Measurements from ENCODE around the gene CCL7. TPM values are rescaled to one million over a fixed set of nuclear protein-coding genes. Genes with fewer than 3 reads are reported as not detected.

CCL7 gene
- total and polyA plus RNA-seq, 8 donors = not detected

- Histone ChIP-seq H3K36me3 (no peaks in the 10 kb centered on the region), H3K27me3 (no peaks in the 10 kb centered on the region), H3K4me1 (peaks cover 0 to 54% (median 12%) of the 10 kb centered on the region in 3 donors), H3K4me3 (no peak overlapping the region), H3K9me3 (no peaks in the 10 kb centered on the region), H3K27ac (peak overlapping the region in 2 of 4 donors; percentile 68 to 75)
- FAIRE-seq (no peak), DNase-seq (no peak), ATAC-seq (no peak)
- 62 to 66% methylated on average over 3 of the region's 3 CpGs for WGBS, 2 donors
- intact Hi-C loops (cut with DNase I) = no loop called here
- TF ChIP-seq CTCF (IDR thresholded peaks at IDR 0.05) = no peak
Measured at GRCh38 chr17:34251186-34251585, 18.8 kb upstream of the CCL7 start.

- H3K9me3 ChIP-seq = no peaks in the 10 kb centered on the region
- peak overlapping the region; percentile 46 to 75 (median 69) for H3K27ac ChIP-seq
- FAIRE-seq = no peak
- H3K4me3 ChIP-seq = no peak overlapping the region
- H3K36me3 ChIP-seq = no peaks in the 10 kb centered on the region
- intact Hi-C loops (cut with DNase I) = no loop called here
- DNase-seq = peak in 1 of 6 donors; percentile 36
- TF ChIP-seq CTCF (IDR thresholded peaks at IDR 0.05) = no peak
- H3K27me3 ChIP-seq = no peaks in the 10 kb centered on the region
- ATAC-seq = peak in 3 of 4 donors; percentile 15 to 34 (median 24)
- H3K4me1 ChIP-seq = peaks cover 0 to 54% (median 12%) of the 10 kb centered on the region in 3 donors
- WGBS, 2 donors = 36 to 43% methylated on average over 5 of the region's 5 CpGs
Measured at GRCh38 chr17:34252095-34252443, 18.0 kb upstream of the CCL7 start.

- intact Hi-C loops (cut with DNase I) = no loop called here
- H3K4me1 ChIP-seq = peaks cover 0 to 54% (median 12%) of the 10 kb centered on the region in 3 donors
- FAIRE-seq = peak; percentile 63
- TF ChIP-seq CTCF (IDR thresholded peaks at IDR 0.05) = no peak
- 8 to 9% methylated on average over 6 of the region's 6 CpGs for WGBS, 2 donors
- no peaks in the 10 kb centered on the region for H3K27me3 ChIP-seq
- H3K9me3 ChIP-seq = no peaks in the 10 kb centered on the region
- H3K36me3 ChIP-seq = no peaks in the 10 kb centered on the region
- ATAC-seq = peak; percentile 66 to 83 (median 72)
- H3K4me3 ChIP-seq = no peak overlapping the region
- peak; percentile 79 to 85 (median 81) for DNase-seq
- H3K27ac ChIP-seq = peak overlapping the region; percentile 46 to 75 (median 69)
Measured at GRCh38 chr17:34252444-34253138, 17.4 kb upstream of the CCL7 start.

- peaks cover 0 to 54% (median 12%) of the 10 kb centered on the region in 3 donors for H3K4me1 ChIP-seq
- ATAC-seq (no peak), FAIRE-seq (no peak), DNase-seq (no peak)
- H3K27me3 ChIP-seq = no peaks in the 10 kb centered on the region
- H3K36me3 ChIP-seq = no peaks in the 10 kb centered on the region
- H3K27ac ChIP-seq = peak overlapping the region; percentile 46 to 75 (median 69)
- no peak overlapping the region for H3K4me3 ChIP-seq
- WGBS, 2 donors = 41 to 53% methylated on average over 3 of the region's 3 CpGs
- intact Hi-C loops (cut with DNase I) = no loop called here
- H3K9me3 ChIP-seq = no peaks in the 10 kb centered on the region
- no peak for TF ChIP-seq CTCF (IDR thresholded peaks at IDR 0.05)
Measured at GRCh38 chr17:34253139-34253525, 16.9 kb upstream of the CCL7 start.

GRCh38 chr17:34254146-34254545 lies 15.9 kb upstream of the CCL7 start:
- Histone ChIP-seq H3K9me3 (no peaks in the 10 kb centered on the region), H3K27ac (peak overlapping the region; percentile 6 to 75 (median 52)), H3K4me3 (no peak overlapping the region), H3K4me1 (peaks cover 0 to 49% (median 12%) of the 10 kb centered on the region in 3 donors), H3K36me3 (no peaks in the 10 kb centered on the region), H3K27me3 (no peaks in the 10 kb centered on the region)
- peak in 3 of 4 donors; percentile 2 to 32 (median 7) for ATAC-seq
- no peak for TF ChIP-seq CTCF (IDR thresholded peaks at IDR 0.05)
- 34 to 38% methylated on average over 3 of the region's 3 CpGs for WGBS, 2 donors
- FAIRE-seq = no peak
- intact Hi-C loops (cut with DNase I) = no loop called here
- no peak for DNase-seq

Data from pancreas (tissue), 10 donors.